Ishikawa (cell line): ENCODE data around the gene EVI5L.
A peak's percentile ranks its signal among the peaks of the same experiment; 100 is the strongest.

Experiments used
- CEBPB ChIP-seq: IDR thresholded peaks from 2 replicates; pipeline ENCODE4 v1.6.1; 2012
- CREB1 ChIP-seq: IDR thresholded peaks from 2 replicates; pipeline ENCODE4 v1.6.1; 2012; ENCODE audit warnings: low read depth
- EGR1 ChIP-seq: IDR thresholded peaks from 2 replicates; pipeline ENCODE4 v1.6.1; 2012
- EP300 ChIP-seq: IDR thresholded peaks from 2 replicates; pipeline ENCODE4 v1.6.1; 2012; ENCODE audit warnings: borderline replicate concordance
- FOXM1 ChIP-seq: IDR thresholded peaks from 2 replicates; pipeline ENCODE4 v1.6.1; 2012; ENCODE audit warnings: low read depth, borderline replicate concordance
- MAX ChIP-seq: IDR thresholded peaks from 2 replicates; pipeline ENCODE4 v1.6.1; 2012
- NFIC ChIP-seq: IDR thresholded peaks from 2 replicates; pipeline ENCODE4 v1.6.1; 2012
- RAD21 ChIP-seq: IDR thresholded peaks from 2 replicates; pipeline ENCODE4 v1.6.1; 2012; ENCODE audit warnings: low read depth
- REST ChIP-seq: IDR thresholded peaks from 2 replicates; pipeline ENCODE4 v1.6.1; 2012; ENCODE audit warnings: low read depth, mild to moderate bottlenecking
- TAF1 ChIP-seq: IDR thresholded peaks from 2 replicates; pipeline ENCODE4 v1.6.1; 2012; ENCODE audit warnings: low read depth, mild to moderate bottlenecking
- TCF12 ChIP-seq: IDR thresholded peaks from 2 replicates; pipeline ENCODE4 v1.6.1; 2012; ENCODE audit warnings: low read depth
- TEAD4 ChIP-seq: IDR thresholded peaks from 2 replicates; pipeline ENCODE4 v1.6.1; 2012
- USF1 ChIP-seq: IDR thresholded peaks from 2 replicates; pipeline ENCODE4 v1.6.1; 2012
- YY1 ChIP-seq: IDR thresholded peaks from 2 replicates; pipeline ENCODE4 v1.6.1; 2012; ENCODE audit warnings: low read depth
- ZBTB7A ChIP-seq: IDR thresholded peaks from 2 replicates; pipeline ENCODE4 v1.6.1; 2012; ENCODE audit warnings: low read depth

EVI5L gene

GRCh38 chr19:7883796-7884570, 54.0 kb downstream of the EVI5L start:
- TF ChIP-seq EGR1 (no peak), EP300 (no peak), TCF12 (no peak), TAF1 (no peak), FOXM1 (no peak), RAD21 (no peak), REST (no peak), TEAD4 (no peak), USF1 (no peak), ZBTB7A (no peak), NFIC (no peak), MAX (no peak), CREB1 (no peak), YY1 (no peak), CEBPB (no peak)

- TF ChIP-seq USF1 (no peak), EP300 (no peak), TEAD4 (no peak), TCF12 (no peak), FOXM1 (no peak), CREB1 (no peak), YY1 (no peak), MAX (no peak), CEBPB (no peak), EGR1 (no peak), RAD21 (no peak), TAF1 (no peak), NFIC (no peak), ZBTB7A (no peak), REST (no peak)
These were observed 55.8 kb downstream of the EVI5L start for GRCh38 chr19:7885818-7886217.

- 0 out of 2 replicates have a peak, but pooled peaks have one; percentile 4 for TF ChIP-seq TCF12
- no peak for TF ChIP-seq REST
These were observed 57.6 kb downstream of the EVI5L start for GRCh38 chr19:7887408-7888144.

- peak; percentile 37; the same call in 1 of the 2 replicates for TF ChIP-seq MAX
- TF ChIP-seq NFIC: no peak
- no peak for TF ChIP-seq FOXM1
- TF ChIP-seq EP300: no peak
- peak; percentile 56 for TF ChIP-seq TAF1
- no peak for TF ChIP-seq YY1
- TF ChIP-seq ZBTB7A: peak; percentile 77
- TF ChIP-seq EGR1: peak; percentile 18; the same call in 1 of the 2 replicates
- no peak for TF ChIP-seq TEAD4
- TF ChIP-seq TCF12: no peak
- TF ChIP-seq REST: no peak
- TF ChIP-seq RAD21: no peak
- no peak for TF ChIP-seq CREB1
- TF ChIP-seq USF1: no peak
- TF ChIP-seq CEBPB: no peak
These were observed 58.3 kb downstream of the EVI5L start, which contains the start of gene LRRC8E for GRCh38 chr19:7888145-7888825. TSS of gene LRRC8E (plus strand) at chr19:7888510. CDS start at chr19:7895604, 7,094 bp downstream.
